H9 (cell line): Measurements from ENCODE around the gene GATA2. TPM values are rescaled to one million over a fixed set of nuclear protein-coding genes. Genes with fewer than 3 reads are reported as not detected.

Experiments
- DNase-seq: peaks from one replicate; pipeline ENCODE4 v3.0.0-alpha.2; 2017
- H2AFZ ChIP-seq: one replicate; pipeline ENCODE4 v1.6.1; 2013; ENCODE audit warnings: mild to moderate bottlenecking, low read length, control low read depth, moderate library complexity
- H2AK5ac ChIP-seq: 2 replicates; pipeline ENCODE4 v1.6.1; 2013; ENCODE audit warnings: low read length, control low read depth, mixed read lengths; ENCODE audit not compliant: insufficient read length
- H2BK120ac ChIP-seq: one replicate; pipeline ENCODE4 v1.6.1; 2013; ENCODE audit warnings: low read depth, mild to moderate bottlenecking, low read length, control low read depth, inconsistent platforms; ENCODE audit not compliant: poor library complexity, severe bottlenecking
- H2BK12ac ChIP-seq: 2 replicates; pipeline ENCODE4 v1.6.1; 2013; ENCODE audit warnings: low read length, control low read depth, mixed read lengths, low read depth; ENCODE audit not compliant: insufficient read length
- H2BK15ac ChIP-seq: 2 replicates; pipeline ENCODE4 v1.6.1; 2013; ENCODE audit warnings: low read depth, low read length, control low read depth
- H2BK20ac ChIP-seq: one replicate; pipeline ENCODE4 v1.6.1; 2013; ENCODE audit warnings: low read depth, mild to moderate bottlenecking, low read length, control low read depth, inconsistent platforms; ENCODE audit not compliant: poor library complexity, severe bottlenecking
- H2BK5ac ChIP-seq: 2 replicates; pipeline ENCODE4 v1.6.1; 2013; ENCODE audit warnings: low read length, control low read depth, mixed read lengths; ENCODE audit not compliant: insufficient read length
- H3K14ac ChIP-seq: 2 replicates; pipeline ENCODE4 v1.6.1; 2013; ENCODE audit warnings: low read length, control low read depth; ENCODE audit not compliant: insufficient read depth
- H3K18ac ChIP-seq: 2 replicates; pipeline ENCODE4 v1.6.1; 2013; ENCODE audit warnings: low read depth, mild to moderate bottlenecking, mixed read lengths, low read length, control low read depth; ENCODE audit not compliant: insufficient read length
- H3K23ac ChIP-seq: 2 replicates; pipeline ENCODE4 v1.6.1; 2013; ENCODE audit warnings: low read length, control low read depth, mixed read lengths, low read depth; ENCODE audit not compliant: insufficient read length
- H3K23me2 ChIP-seq: 2 replicates; pipeline ENCODE4 v1.6.1; 2013; ENCODE audit warnings: low read depth, mild to moderate bottlenecking, mixed read lengths, low read length, control low read depth; ENCODE audit not compliant: insufficient read length, poor library complexity, severe bottlenecking
- H3K27ac ChIP-seq: 2 replicates; pipeline ENCODE4 v1.5.1; 2013; ENCODE audit warnings: low read length, control low read depth, mixed read lengths, low read depth; ENCODE audit not compliant: insufficient read length
- H3K27me3 ChIP-seq: 2 replicates; pipeline ENCODE4 v1.6.1; 2013; ENCODE audit warnings: low read length, control low read depth, inconsistent platforms; ENCODE audit not compliant: insufficient read depth
- H3K4ac ChIP-seq: 2 replicates; pipeline ENCODE4 v1.6.1; 2013; ENCODE audit warnings: low read depth, mild to moderate bottlenecking, control low read depth, inconsistent platforms, low read length, moderate library complexity
- H3K4me1 ChIP-seq: 2 replicates; pipeline ENCODE4 v1.6.1; 2013; ENCODE audit warnings: low read length, control low read depth, inconsistent platforms; ENCODE audit not compliant: insufficient read depth
- H3K4me2 ChIP-seq: 2 replicates; pipeline ENCODE4 v1.6.1; 2013; ENCODE audit warnings: low read length, control low read depth, mixed read lengths; ENCODE audit not compliant: insufficient read length, insufficient read depth
- H3K56ac ChIP-seq: 2 replicates; pipeline ENCODE4 v1.6.1; 2013; ENCODE audit warnings: low read depth, mild to moderate bottlenecking, mixed read lengths, low read length, control low read depth; ENCODE audit not compliant: insufficient read length
- H3K79me1 ChIP-seq: 2 replicates; pipeline ENCODE4 v1.6.1; 2013; ENCODE audit warnings: low read depth, mild to moderate bottlenecking, moderate library complexity, low read length, control low read depth, inconsistent platforms; ENCODE audit not compliant: insufficient read depth, poor library complexity, severe bottlenecking
- H3K79me2 ChIP-seq: 2 replicates; pipeline ENCODE4 v1.6.1; 2013; ENCODE audit warnings: low read length, control low read depth, inconsistent platforms; ENCODE audit not compliant: insufficient read depth
- H3K9ac ChIP-seq: 2 replicates; pipeline ENCODE4 v1.6.1; 2013; ENCODE audit warnings: low read length, control low read depth, mixed read lengths; ENCODE audit not compliant: insufficient read length; ENCODE audit errors: extremely low read depth
- H3K9me3 ChIP-seq: one replicate; pipeline ENCODE4 v1.6.1; 2013; ENCODE audit warnings: low read depth, low read length, inconsistent platforms; ENCODE audit not compliant: control insufficient read depth
- H3T11ph ChIP-seq: one replicate; pipeline ENCODE4 v1.6.1; 2013; ENCODE audit warnings: mild to moderate bottlenecking, low read length, control low read depth, inconsistent platforms
- H4K20me1 ChIP-seq: one replicate; pipeline ENCODE4 v1.6.1; 2013; ENCODE audit not compliant: control insufficient read depth, insufficient read length, insufficient read depth
- H4K5ac ChIP-seq: 2 replicates; pipeline ENCODE4 v1.6.1; 2013; ENCODE audit warnings: low read depth, mild to moderate bottlenecking, mixed read lengths, low read length, control low read depth; ENCODE audit not compliant: insufficient read length
- H4K8ac ChIP-seq: replicated peaks from 2 replicates; pipeline ENCODE4 v1.6.1; 2013; ENCODE audit warnings: low read length, control low read depth, mixed read lengths, low read depth; ENCODE audit not compliant: insufficient read length
- H4K91ac ChIP-seq: 2 replicates; pipeline ENCODE4 v1.6.1; 2013; ENCODE audit warnings: low read depth, mild to moderate bottlenecking, moderate library complexity, mixed read lengths, low read length, control low read depth; ENCODE audit not compliant: insufficient read length
- H3K27ac Mint-ChIP-seq, 3 experiments: 2 replicates in 2 of 3; 3 replicates in 1 of 3; pipeline ENCODE4 v1.8.0; 2020 to 2021; ENCODE audit warnings: mixed read lengths in 3 of 3, mild to moderate bottlenecking in 1 of 3, moderate library complexity in 1 of 3
- H3K27me3 Mint-ChIP-seq: 2 replicates; pipeline ENCODE4 v1.8.0; 2021; ENCODE audit warnings: low read depth, mild to moderate bottlenecking, moderate library complexity, mixed read lengths
- H3K36me3 Mint-ChIP-seq, 3 experiments: 2 replicates in 2 of 3; 3 replicates in 1 of 3; pipeline ENCODE4 v1.8.0; 2020 to 2021; ENCODE audit warnings: low read depth in 3 of 3, mixed read lengths in 3 of 3; ENCODE audit not compliant: insufficient read depth in 1 of 3
- H3K4me1 Mint-ChIP-seq, 2 experiments: 2 replicates each; pipeline ENCODE4 v1.8.0; 2020; ENCODE audit warnings: mixed read lengths in 2 of 2
- H3K4me3 Mint-ChIP-seq, 2 experiments: 2 replicates in 1 of 2; 3 replicates in 1 of 2; pipeline ENCODE4 v1.8.0; 2020 to 2021; ENCODE audit warnings: mild to moderate bottlenecking in 2 of 2, mixed read lengths in 2 of 2, moderate library complexity in 1 of 2
- H3K9me3 Mint-ChIP-seq, 2 experiments: 2 replicates in 1 of 2; 3 replicates in 1 of 2; pipeline ENCODE4 v1.8.0; 2020; ENCODE audit warnings: mild to moderate bottlenecking in 2 of 2, mixed read lengths in 2 of 2, moderate library complexity in 1 of 2
- CTCF ChIP-seq: fragments of 200-600 bp; sonication (generic); conservative IDR thresholded peaks from 3 replicates; pipeline ENCODE4 v1.8.0; 2021; ENCODE audit warnings: antibody characterized with exemption, mild to moderate bottlenecking
- WGBS: extraction: QIAGEN DNeasy Blood & Tissue Kit; methylation state at CpG from one replicate; pipeline ENCODE4 v1.1.7; 2013; ENCODE audit warnings: missing lambda C conversion rate, low lambda C conversion rate, mixed read lengths; ENCODE audit not compliant: insufficient read length; ENCODE audit errors: extremely low coverage; 5-methylcytosine and 5-hydroxymethylcytosine counted together
- total RNA-seq: library from RNA; stranded (reverse); gene quantifications from 2 replicates; pipeline ENCODE4 v1.2.1, GENCODE V29; 2021

Gene GATA2
- total RNA-seq, 1 experiment from 2014 or later = 1.9 TPM

- no peak overlapping the region for H3K23ac ChIP-seq
- no peak overlapping the region for H3K4me2 ChIP-seq
- no peak overlapping the region for H4K8ac ChIP-seq
- no peak overlapping the region for H2AK5ac ChIP-seq
- no peak overlapping the region for H4K5ac ChIP-seq
- H3K27me3 ChIP-seq = peaks cover 81% of the 10 kb centered on the region
- no peak overlapping the region for H2BK12ac ChIP-seq
- H3K79me1 ChIP-seq = no peaks in the 10 kb centered on the region
- no peak overlapping the region for H2AFZ ChIP-seq
- Mint-ChIP-seq H3K9me3 (peaks cover 3 to 4% of the 10 kb centered on the region in 2 experiments; a peak in 2 of 5 replicates), H3K4me3 (no peak overlapping the region), H3K27me3 (peaks cover 97% of the 10 kb centered on the region), H3K36me3 (no peaks in the 10 kb centered on the region; a peak in 2 of 7 replicates), H3K4me1 (peaks cover 31 to 55% of the 10 kb centered on the region in 2 experiments), H3K27ac (no peak overlapping the region; a peak in 1 of 7 replicates)
- H4K91ac ChIP-seq = no peak overlapping the region
- H4K20me1 ChIP-seq = peaks cover 3% of the 10 kb centered on the region
- DNase-seq = no peak
- peaks cover 9% of the 10 kb centered on the region for H3K23me2 ChIP-seq
- WGBS = no CpG with 5 or more reads among the region's 2 CpGs
- no peak overlapping the region for H2BK120ac ChIP-seq
- TF ChIP-seq CTCF = no peak
- no peak overlapping the region for H3K56ac ChIP-seq
- no peak overlapping the region for H2BK20ac ChIP-seq
- H3K27ac ChIP-seq = no peak overlapping the region
- H3T11ph ChIP-seq = no peak overlapping the region
- no peak overlapping the region for H3K18ac ChIP-seq
- no peak overlapping the region for H2BK15ac ChIP-seq
- no peak overlapping the region for H3K14ac ChIP-seq
- no peaks in the 10 kb centered on the region for H3K4me1 ChIP-seq
- no peak overlapping the region for H3K9ac ChIP-seq
- no peaks in the 10 kb centered on the region for H3K79me2 ChIP-seq
- no peak overlapping the region for H2BK5ac ChIP-seq
- H3K4ac ChIP-seq = no peak overlapping the region
- H3K9me3 ChIP-seq = no peaks in the 10 kb centered on the region
Observed at GRCh38 chr3:128494367-128494650, 1.3 kb upstream of the GATA2 start.
